IMR-90 (cell line): ENCODE measurements around the gene EGFR.

Source experiments
- BHLHE40 ChIP-seq: fragments of 150-350 bp; IDR thresholded peaks from 2 replicates; pipeline ENCODE4 v1.6.1; 2016; ENCODE audit warnings: mild to moderate bottlenecking, low read depth, low read length
- CEBPB ChIP-seq: IDR thresholded peaks from 2 replicates; pipeline ENCODE4 v1.6.1; 2012; ENCODE audit warnings: low read depth, low read length, improper control_type of control experiment
- CHD1 ChIP-seq: IDR thresholded peaks from 2 replicates; pipeline ENCODE4 v1.6.1; 2012; ENCODE audit warnings: low read depth, low read length, improper control_type of control experiment
- MXI1 ChIP-seq: IDR thresholded peaks from 2 replicates; pipeline ENCODE4 v1.6.1; 2012; ENCODE audit warnings: low read depth, mild to moderate bottlenecking, low read length, moderate library complexity, borderline replicate concordance
- POLR2A ChIP-seq: IDR thresholded peaks from 2 replicates; pipeline ENCODE4 v1.6.1; 2012; ENCODE audit warnings: mild to moderate bottlenecking, low read depth, low read length
- RAD21 ChIP-seq: IDR thresholded peaks from 2 replicates; pipeline ENCODE4 v1.6.1; 2012; ENCODE audit warnings: low read length, improper control_type of control experiment
- RFX5 ChIP-seq: IDR thresholded peaks from 2 replicates; pipeline ENCODE4 v1.8.0; 2012; ENCODE audit warnings: low read depth, mild to moderate bottlenecking, low read length, moderate library complexity
- TF ChIP-seq, protein P1 (sequence below): conservative IDR thresholded peaks from 2 replicates; pipeline ENCODE4 v1.5.1; 2012; ENCODE audit warnings: mild to moderate bottlenecking, low read depth, low read length, improper control_type of control experiment
- TF ChIP-seq, protein P2 (sequence below): fragments of 150-350 bp; IDR thresholded peaks from 2 replicates; pipeline ENCODE4 v1.6.1; 2016; ENCODE audit warnings: low read depth, mild to moderate bottlenecking, low read length, moderate library complexity, borderline replicate concordance

DNA sequence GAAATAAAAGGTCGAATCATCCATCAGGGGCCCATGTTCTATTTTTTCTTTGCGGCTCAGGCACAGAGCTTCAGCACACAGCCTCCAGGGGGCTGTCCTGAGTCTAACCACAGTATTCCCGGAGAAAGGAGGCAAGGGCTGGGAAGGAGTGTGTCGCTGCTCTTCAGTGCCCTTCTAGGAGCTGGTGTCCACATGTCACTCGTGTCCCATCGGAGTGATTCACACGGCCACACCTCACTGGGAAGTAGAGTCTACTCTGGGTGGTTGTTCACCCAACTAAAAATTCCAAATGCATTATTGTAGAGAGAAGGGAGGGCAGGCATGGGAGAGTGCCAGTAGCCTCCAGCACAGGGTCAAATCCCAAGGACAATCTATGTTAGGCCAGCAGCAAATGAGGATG, 231.5 kb downstream of the EGFR start:
- TF ChIP-seq MXI1 (no peak), RFX5 (no peak), POLR2A (no peak), CEBPB (no peak), CHD1 (no peak), BHLHE40 (no peak), RAD21 (no peak)
- TF ChIP-seq, protein P1, sequence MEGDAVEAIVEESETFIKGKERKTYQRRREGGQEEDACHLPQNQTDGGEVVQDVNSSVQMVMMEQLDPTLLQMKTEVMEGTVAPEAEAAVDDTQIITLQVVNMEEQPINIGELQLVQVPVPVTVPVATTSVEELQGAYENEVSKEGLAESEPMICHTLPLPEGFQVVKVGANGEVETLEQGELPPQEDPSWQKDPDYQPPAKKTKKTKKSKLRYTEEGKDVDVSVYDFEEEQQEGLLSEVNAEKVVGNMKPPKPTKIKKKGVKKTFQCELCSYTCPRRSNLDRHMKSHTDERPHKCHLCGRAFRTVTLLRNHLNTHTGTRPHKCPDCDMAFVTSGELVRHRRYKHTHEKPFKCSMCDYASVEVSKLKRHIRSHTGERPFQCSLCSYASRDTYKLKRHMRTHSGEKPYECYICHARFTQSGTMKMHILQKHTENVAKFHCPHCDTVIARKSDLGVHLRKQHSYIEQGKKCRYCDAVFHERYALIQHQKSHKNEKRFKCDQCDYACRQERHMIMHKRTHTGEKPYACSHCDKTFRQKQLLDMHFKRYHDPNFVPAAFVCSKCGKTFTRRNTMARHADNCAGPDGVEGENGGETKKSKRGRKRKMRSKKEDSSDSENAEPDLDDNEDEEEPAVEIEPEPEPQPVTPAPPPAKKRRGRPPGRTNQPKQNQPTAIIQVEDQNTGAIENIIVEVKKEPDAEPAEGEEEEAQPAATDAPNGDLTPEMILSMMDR = peak; percentile 42
- TF ChIP-seq, protein P2, sequence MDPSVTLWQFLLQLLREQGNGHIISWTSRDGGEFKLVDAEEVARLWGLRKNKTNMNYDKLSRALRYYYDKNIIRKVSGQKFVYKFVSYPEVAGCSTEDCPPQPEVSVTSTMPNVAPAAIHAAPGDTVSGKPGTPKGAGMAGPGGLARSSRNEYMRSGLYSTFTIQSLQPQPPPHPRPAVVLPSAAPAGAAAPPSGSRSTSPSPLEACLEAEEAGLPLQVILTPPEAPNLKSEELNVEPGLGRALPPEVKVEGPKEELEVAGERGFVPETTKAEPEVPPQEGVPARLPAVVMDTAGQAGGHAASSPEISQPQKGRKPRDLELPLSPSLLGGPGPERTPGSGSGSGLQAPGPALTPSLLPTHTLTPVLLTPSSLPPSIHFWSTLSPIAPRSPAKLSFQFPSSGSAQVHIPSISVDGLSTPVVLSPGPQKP = no peak
